ENCODE measurements around the gene TBC1D17.

- TF ChIP-seq CTCF (conservative IDR thresholded peaks at IDR 0.05; ENCODE audit: low read depth, low read length) (no peak), EZH2 (IDR thresholded peaks at IDR 0.05; ENCODE audit: low read length, unreplicated experiment) (no peak), EZH2phosphoT487 (IDR thresholded peaks at IDR 0.05; ENCODE audit: borderline replicate concordance, low read length) (no peak)
Measured at GRCh38 chr19:49894011-49894664, 16.6 kb downstream of the TBC1D17 start.

All from PC-3 (cell line).